ENCODE results near the gene HAUS2.

Gene HAUS2

GRCh38 chr15:42603978-42604377 is 55.3 kb downstream of the HAUS2 start:
- no peak for DNase-seq
- Histone ChIP-seq H3K79me2 (ENCODE audit: insufficient read depth, low read length) (no peaks in the 10 kb centered on the region), H3K27ac (ENCODE audit: low read length) (no peak overlapping the region), H3K4me3 (ENCODE audit: low read depth in 1 of 2, low read length in 2 of 2) (no peak overlapping the region), H3K27me3 (ENCODE audit: insufficient read depth, low read length, poor library complexity) (no peaks in the 10 kb centered on the region), H4K20me1 (ENCODE audit: insufficient read depth, low read length) (peaks cover 7% of the 10 kb centered on the region), H2AFZ (ENCODE audit: low read depth, low read length) (no peak overlapping the region), H3K9ac (ENCODE audit: low read depth, low read length) (no peak overlapping the region), H3K9me3 (ENCODE audit: insufficient read depth, low read length, severe bottlenecking) (peaks cover 3% of the 10 kb centered on the region), H3K4me1 (ENCODE audit: insufficient read depth, low read length) (peaks cover 14% of the 10 kb centered on the region), H3K4me2 (ENCODE audit: insufficient read depth, low read length) (no peak overlapping the region), H3K36me3 (ENCODE audit: insufficient read depth, low read length) (no peaks in the 10 kb centered on the region)
- ATAC-seq (ENCODE audit: insufficient read depth, low read depth): no peak
- TF ChIP-seq CTCF (IDR thresholded peaks at IDR 0.05; ENCODE audit: borderline replicate concordance, extremely low read depth, low read length, poor library complexity, severe bottlenecking): no peak
- TF ChIP-seq EZH2 (IDR thresholded peaks at IDR 0.05; ENCODE audit: borderline replicate concordance, low read depth, low read length, severe bottlenecking): no peak

GRCh38 chr15:42604894-42605744 is 56.5 kb downstream of the HAUS2 start:
- no peaks in the 10 kb centered on the region for H3K36me3 ChIP-seq (ENCODE audit: insufficient read depth, low read length)
- H2AFZ ChIP-seq (ENCODE audit: low read depth, low read length): no peak overlapping the region
- H3K9me3 ChIP-seq (ENCODE audit: insufficient read depth, low read length, severe bottlenecking): peaks cover 3% of the 10 kb centered on the region
- H4K20me1 ChIP-seq (ENCODE audit: insufficient read depth, low read length): peaks cover 9% of the 10 kb centered on the region
- DNase-seq (no peak), ATAC-seq (ENCODE audit: insufficient read depth, low read depth) (no peak)
- H3K79me2 ChIP-seq (ENCODE audit: insufficient read depth, low read length): no peaks in the 10 kb centered on the region
- no peak overlapping the region for H3K27ac ChIP-seq (ENCODE audit: low read length)
- no peak overlapping the region for H3K9ac ChIP-seq (ENCODE audit: low read depth, low read length)
- no peak overlapping the region for H3K4me2 ChIP-seq (ENCODE audit: insufficient read depth, low read length)
- H3K27me3 ChIP-seq (ENCODE audit: insufficient read depth, low read length, poor library complexity): no peaks in the 10 kb centered on the region
- TF ChIP-seq CTCF (IDR thresholded peaks at IDR 0.05; ENCODE audit: borderline replicate concordance, extremely low read depth, low read length, poor library complexity, severe bottlenecking) (no peak), EZH2 (IDR thresholded peaks at IDR 0.05; ENCODE audit: borderline replicate concordance, low read depth, low read length, severe bottlenecking) (no peak)
- H3K4me1 ChIP-seq (ENCODE audit: insufficient read depth, low read length): peaks cover 18% of the 10 kb centered on the region
- H3K4me3 ChIP-seq (ENCODE audit: low read depth in 1 of 2, low read length in 2 of 2): no peak overlapping the region

- Histone ChIP-seq H3K9me3 (ENCODE audit: insufficient read depth, low read length, severe bottlenecking) (peaks cover 3% of the 10 kb centered on the region), H3K27ac (ENCODE audit: low read length) (no peak overlapping the region), H3K4me2 (ENCODE audit: insufficient read depth, low read length) (no peak overlapping the region), H3K79me2 (ENCODE audit: insufficient read depth, low read length) (no peaks in the 10 kb centered on the region), H3K36me3 (ENCODE audit: insufficient read depth, low read length) (no peaks in the 10 kb centered on the region), H4K20me1 (ENCODE audit: insufficient read depth, low read length) (peaks cover 9% of the 10 kb centered on the region), H3K27me3 (ENCODE audit: insufficient read depth, low read length, poor library complexity) (no peaks in the 10 kb centered on the region), H3K4me3 (ENCODE audit: low read depth in 1 of 2, low read length in 2 of 2) (no peak overlapping the region), H3K4me1 (ENCODE audit: insufficient read depth, low read length) (peaks cover 18% of the 10 kb centered on the region), H2AFZ (ENCODE audit: low read depth, low read length) (no peak overlapping the region), H3K9ac (ENCODE audit: low read depth, low read length) (no peak overlapping the region)
- no peak for DNase-seq
- TF ChIP-seq EZH2 (IDR thresholded peaks at IDR 0.05; ENCODE audit: borderline replicate concordance, low read depth, low read length, severe bottlenecking) (no peak), CTCF (IDR thresholded peaks at IDR 0.05; ENCODE audit: borderline replicate concordance, extremely low read depth, low read length, poor library complexity, severe bottlenecking) (no peak)
- ATAC-seq (ENCODE audit: insufficient read depth, low read depth): no peak
These were observed 57.2 kb downstream of the HAUS2 start for GRCh38 chr15:42605796-42606195.
